GM20000 (cell line): ENCODE measurements around the gene ZNF544.
"Not testable (repeated sequence)": the region's sequence is repeated elsewhere in the genome, so short reads cannot be mapped to it uniquely, and the experiment has no call there.

Experiments used
- DNase-seq: peaks from one replicate; pipeline ENCODE4 v3.0.0; 2012; ENCODE audit warnings: low spot score
- CTCF ChIP-seq: IDR thresholded peaks from 2 replicates; pipeline ENCODE4 v1.5.1; 2012; ENCODE audit warnings: mild to moderate bottlenecking, control low read depth; ENCODE audit errors: extremely low read depth, missing control alignments

ZNF544 gene

GRCh38 chr19:58307736-58308135 is 79.0 kb downstream of the ZNF544 start:
- no peak for DNase-seq
- no peak for TF ChIP-seq CTCF

GRCh38 chr19:58310685-58311084 is 82.0 kb downstream of the ZNF544 start:
- DNase-seq, result not testable (repeated sequence)

GRCh38 chr19:58311345-58311865 is 82.7 kb downstream of the ZNF544 start:
- no peak for DNase-seq
- no peak for TF ChIP-seq CTCF
